AG04450 (cell line): ENCODE results near the gene GRB14. TPM values are rescaled to one million over a fixed set of nuclear protein-coding genes. Genes with fewer than 3 reads are reported as not detected.
"Not testable (repeated sequence)": the region's sequence is repeated elsewhere in the genome, so short reads cannot be mapped to it uniquely, and the experiment has no call there.

ENCODE experiments used
- CTCF ChIA-PET: fragments of 300-600, 350-600 bp; formaldehyde crosslinking; extraction: SDS; loops from one replicate; lab custom pipeline; 2022; ENCODE audit warnings: antibody characterized with exemption, inconsistent platforms; lab: Charles Lee
- POLR2A ChIA-PET: fragments of 350-600 bp; formaldehyde crosslinking; extraction: SDS; loops from one replicate; lab custom pipeline; 2021; ENCODE audit warnings: antibody characterized with exemption, inconsistent platforms; lab: Yijun Ruan, JAX
- DNase-seq: peaks from one replicate; pipeline ENCODE4 v3.0.0-alpha.2; 2011; ENCODE audit warnings: low read depth, low spot score
- H3K27ac ChIP-seq: one replicate; pipeline ENCODE4 v1.5.1; 2012; ENCODE audit warnings: low read depth, low read length, control low read depth
- H3K27me3 ChIP-seq: one replicate; pipeline ENCODE4 v1.6.0; 2012; ENCODE audit warnings: low read length; ENCODE audit not compliant: control insufficient read depth, insufficient read depth
- H3K4me3 ChIP-seq: 2 replicates; pipeline ENCODE4 v1.5.1; 2011; ENCODE audit warnings: mild to moderate bottlenecking, low read depth, low read length, control low read depth
- H3K9me3 ChIP-seq: 2 replicates; pipeline ENCODE4 v1.5.1; 2012; ENCODE audit warnings: low read length; ENCODE audit not compliant: control insufficient read depth, insufficient read depth
- polyA plus RNA-seq: library from polyadenylated mRNA; depleted of rRNA; stranded (reverse); fragments of >200 nt; gene quantifications from 2 replicates; pipeline ENCODE4 v1.2.3, GENCODE V29; 2011
- TF ChIP-seq, protein P1 (sequence below): IDR thresholded peaks from 2 replicates; pipeline ENCODE4 v1.5.1; 2011; ENCODE audit warnings: low read depth, low read length, control low read depth, inconsistent platforms

Gene GRB14
- polyA plus RNA-seq, 1 experiment: not detected

DNA sequence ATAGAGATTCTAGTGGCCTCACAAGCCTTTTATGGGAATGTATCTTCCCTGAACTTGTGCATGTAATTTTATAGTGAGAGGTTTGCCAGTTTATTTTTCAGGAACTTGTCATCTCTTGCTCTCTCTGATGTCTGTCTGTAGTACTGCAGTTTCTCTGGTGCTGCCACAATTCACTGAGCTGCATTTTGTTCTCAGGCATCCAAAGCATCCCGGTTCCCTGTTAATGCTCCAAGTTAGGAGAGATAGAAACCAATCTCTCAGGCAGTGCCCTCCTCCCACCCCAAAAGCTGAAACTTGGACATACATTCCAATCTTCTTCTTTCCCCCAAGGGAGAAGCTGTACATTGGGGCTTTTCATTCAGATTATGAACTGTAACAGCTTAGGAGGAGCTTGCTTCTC is 30.1 kb upstream of the GRB14 start:
- TF ChIP-seq, protein P1, sequence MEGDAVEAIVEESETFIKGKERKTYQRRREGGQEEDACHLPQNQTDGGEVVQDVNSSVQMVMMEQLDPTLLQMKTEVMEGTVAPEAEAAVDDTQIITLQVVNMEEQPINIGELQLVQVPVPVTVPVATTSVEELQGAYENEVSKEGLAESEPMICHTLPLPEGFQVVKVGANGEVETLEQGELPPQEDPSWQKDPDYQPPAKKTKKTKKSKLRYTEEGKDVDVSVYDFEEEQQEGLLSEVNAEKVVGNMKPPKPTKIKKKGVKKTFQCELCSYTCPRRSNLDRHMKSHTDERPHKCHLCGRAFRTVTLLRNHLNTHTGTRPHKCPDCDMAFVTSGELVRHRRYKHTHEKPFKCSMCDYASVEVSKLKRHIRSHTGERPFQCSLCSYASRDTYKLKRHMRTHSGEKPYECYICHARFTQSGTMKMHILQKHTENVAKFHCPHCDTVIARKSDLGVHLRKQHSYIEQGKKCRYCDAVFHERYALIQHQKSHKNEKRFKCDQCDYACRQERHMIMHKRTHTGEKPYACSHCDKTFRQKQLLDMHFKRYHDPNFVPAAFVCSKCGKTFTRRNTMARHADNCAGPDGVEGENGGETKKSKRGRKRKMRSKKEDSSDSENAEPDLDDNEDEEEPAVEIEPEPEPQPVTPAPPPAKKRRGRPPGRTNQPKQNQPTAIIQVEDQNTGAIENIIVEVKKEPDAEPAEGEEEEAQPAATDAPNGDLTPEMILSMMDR: no peak
- Histone ChIP-seq H3K27ac (no peak overlapping the region), H3K4me3 (no peak overlapping the region), H3K27me3 (no peaks in the 10 kb centered on the region), H3K9me3 (no peaks in the 10 kb centered on the region)
- CTCF ChIA-PET: no interaction called here
- DNase-seq: no peak
- POLR2A ChIA-PET: no interaction called here

DNA sequence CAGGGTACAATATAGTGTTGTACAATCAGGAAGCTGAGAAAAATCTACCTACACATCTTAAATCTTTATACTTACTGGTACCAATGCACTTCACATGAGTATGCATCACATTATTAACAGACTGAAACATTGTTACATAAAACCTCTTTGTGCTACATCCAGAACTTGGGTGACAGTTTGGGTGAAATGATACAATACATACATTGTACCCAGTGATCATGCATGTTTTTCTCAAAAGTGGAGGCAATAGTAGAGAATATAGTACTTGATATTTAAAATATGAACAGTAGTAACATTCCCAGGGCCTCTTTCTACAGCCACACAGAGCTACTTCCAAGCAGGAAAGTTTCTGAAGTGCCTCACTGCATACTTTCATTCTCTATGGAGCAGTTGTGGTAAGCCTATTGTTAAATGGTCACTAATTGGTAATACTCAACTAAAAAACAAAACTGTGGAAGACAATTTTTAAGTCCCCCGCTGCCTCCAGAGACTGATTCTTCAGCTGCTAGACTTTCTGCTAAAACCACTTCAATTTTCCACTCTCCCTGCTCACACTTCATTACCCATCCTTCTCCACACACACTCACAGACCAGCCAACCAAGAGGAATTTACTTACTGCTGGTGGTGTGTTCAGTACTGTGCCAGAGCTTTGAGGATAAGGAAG is 22.9 kb upstream of the GRB14 start:
- CTCF ChIA-PET: no interaction called here
- Histone ChIP-seq H3K9me3 (no peaks in the 10 kb centered on the region), H3K27ac (no peak overlapping the region), H3K4me3 (no peak overlapping the region), H3K27me3 (no peaks in the 10 kb centered on the region)
- TF ChIP-seq, protein P1: no peak
- POLR2A ChIA-PET: no interaction called here
- DNase-seq: no peak

DNA sequence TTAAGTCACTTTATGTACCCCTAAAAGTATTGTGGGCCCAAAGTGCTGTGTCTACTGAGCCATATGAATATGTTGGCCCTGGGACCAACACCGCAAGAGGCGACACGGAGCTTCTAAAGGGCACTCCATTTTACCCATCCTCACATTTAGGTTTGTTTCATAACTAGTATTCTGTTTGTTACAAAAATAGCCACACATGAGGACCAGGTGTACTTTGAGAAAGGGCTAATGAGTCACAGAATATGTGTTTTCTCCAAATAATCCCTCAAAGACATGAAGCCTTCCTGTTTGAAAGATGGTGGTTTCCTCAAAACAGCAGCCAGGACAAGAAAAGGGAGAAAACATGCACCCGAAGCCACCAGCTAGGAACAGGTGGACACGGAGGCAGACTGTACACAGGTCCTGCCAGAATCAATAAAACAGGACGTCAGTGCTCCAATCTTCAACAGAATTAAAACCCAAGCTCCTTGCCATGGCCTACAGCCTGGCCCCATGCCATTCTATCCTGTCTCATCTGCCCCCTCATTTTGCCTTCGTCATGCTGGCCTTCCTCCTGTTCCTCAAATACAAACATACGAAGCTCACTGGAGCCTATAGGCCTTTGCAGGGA is 21.8 kb upstream of the GRB14 start:
- H3K4me3 ChIP-seq: no peak overlapping the region
- DNase-seq: no peak
- no peak overlapping the region for H3K27ac ChIP-seq
- ChIA-PET POLR2A (interaction anchor here (0.6 kb wide), 1 partner anchor 651 kb away, joined by 5 read pairs; no protein-coding TSS in a partner anchor), CTCF (interaction anchor here (1.6 kb wide), 1 partner anchor 83 kb away, joined by 3 read pairs; no protein-coding TSS in a partner anchor)
- TF ChIP-seq, protein P1: no peak
- H3K27me3 ChIP-seq: no peaks in the 10 kb centered on the region
- H3K9me3 ChIP-seq: no peaks in the 10 kb centered on the region

DNA sequence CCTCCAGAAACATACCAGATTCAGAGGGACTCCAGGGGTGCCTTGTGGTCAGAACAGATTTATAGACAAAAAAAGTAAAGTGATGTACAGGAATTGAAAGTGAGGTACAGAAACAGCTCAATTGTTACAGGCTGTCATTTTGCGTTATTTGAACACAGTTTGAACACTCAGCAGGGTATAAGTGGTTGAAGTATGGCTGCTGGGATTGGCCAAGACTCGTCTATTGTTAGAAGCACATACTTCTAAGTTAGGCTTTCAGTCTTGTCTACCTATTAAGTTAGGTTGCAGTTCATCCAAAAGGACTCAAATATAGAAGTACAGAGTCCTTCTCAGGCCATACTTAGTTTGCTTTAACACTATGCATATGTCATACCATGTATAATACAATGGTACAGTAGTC is 21.0 kb upstream of the GRB14 start:
- ChIA-PET POLR2A (no interaction called here), CTCF (interaction anchor here (1.6 kb wide), 1 partner anchor 82 kb away, joined by 3 read pairs; no protein-coding TSS in a partner anchor)
- H3K9me3 ChIP-seq: no peaks in the 10 kb centered on the region
- H3K4me3 ChIP-seq: no peak overlapping the region
- TF ChIP-seq, protein P1: no peak
- H3K27ac ChIP-seq: no peak overlapping the region
- no peak for DNase-seq
- no peaks in the 10 kb centered on the region for H3K27me3 ChIP-seq

DNA sequence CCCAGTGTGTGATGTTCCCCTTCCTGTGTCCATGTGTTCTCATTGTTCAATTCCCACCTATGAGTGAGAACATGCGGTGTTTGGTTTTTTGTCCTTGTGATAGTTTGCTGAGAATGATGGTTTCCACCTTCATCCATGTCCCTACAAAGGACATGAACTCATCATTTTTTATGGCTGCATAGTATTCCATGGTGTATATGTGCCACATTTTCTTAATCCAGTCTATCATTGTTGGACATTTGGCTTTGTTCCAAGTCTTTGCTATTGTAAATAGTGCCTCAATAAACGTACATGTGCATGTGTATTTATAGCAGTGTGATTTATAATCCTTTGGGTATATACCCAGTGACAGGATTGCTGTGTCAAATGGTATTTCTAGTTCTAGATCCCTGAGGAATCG is 7.0 kb upstream of the GRB14 start:
- CTCF ChIA-PET: not testable (repeated sequence)

More for the DNA sequence above, 7.0 kb upstream of the GRB14 start:
- POLR2A ChIA-PET, DNase-seq, H3K4me3 ChIP-seq, H3K27me3 ChIP-seq, H3K27ac ChIP-seq, H3K9me3 ChIP-seq: not testable (repeated sequence)
